ENCODE results near the gene AIRE.
A peak's percentile ranks its signal among the peaks of the same experiment; 100 is the strongest.
"Not testable (repeated sequence)": the region's sequence is repeated elsewhere in the genome, so short reads cannot be mapped to it uniquely, and the experiment has no call there.

The AIRE gene

DNA sequence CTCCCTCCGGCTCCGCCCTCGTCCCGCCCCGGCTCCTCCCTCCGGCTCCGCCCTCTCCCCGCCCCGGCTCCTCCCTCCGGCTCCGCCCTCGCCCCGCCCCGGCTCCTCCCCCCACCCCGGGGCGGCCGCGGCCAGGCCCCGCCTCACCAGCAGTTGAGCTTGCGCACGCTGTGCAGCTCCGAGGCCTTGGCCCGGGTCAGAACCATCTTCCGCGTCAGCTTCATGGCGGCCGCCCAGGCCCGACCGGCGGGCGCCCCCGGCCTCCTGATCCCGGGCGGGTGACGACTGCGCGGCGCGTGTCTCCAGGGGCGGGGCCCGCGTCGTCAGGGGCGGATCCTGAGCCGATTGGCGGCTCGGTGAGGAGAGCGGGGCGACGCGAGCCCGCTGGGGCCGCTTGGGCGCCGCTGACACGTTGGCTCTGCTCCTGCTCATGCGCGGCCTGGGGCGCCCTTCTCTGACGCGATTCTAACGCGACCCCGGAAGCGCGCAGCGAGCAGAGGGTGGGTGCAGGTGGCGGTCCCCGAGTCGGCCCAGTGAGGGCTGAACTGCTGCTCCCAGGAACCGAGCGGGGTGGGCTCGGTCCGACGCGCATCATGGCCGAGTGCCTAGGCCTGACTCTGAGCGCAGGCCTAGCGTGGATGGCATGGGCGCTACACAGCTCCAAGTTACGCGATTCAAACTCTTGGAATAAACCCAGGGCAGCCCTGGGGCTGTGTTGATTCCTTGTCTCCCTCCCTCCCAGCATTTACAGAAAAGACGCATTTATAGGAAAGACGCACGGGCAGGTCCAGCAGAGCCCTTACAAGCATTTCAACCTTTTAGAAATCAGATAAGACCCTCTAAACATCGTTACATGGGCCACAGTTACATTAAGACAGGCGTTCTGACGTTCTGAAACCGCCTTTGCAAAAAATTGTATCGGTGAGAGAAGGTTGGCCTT, 53.6 kb downstream of the AIRE start, which contains the start of gene CFAP410:
Gene CFAP410, minus strand, starts transcription at position 420 of the 940 bp plus-strand sequence. Its CDS starts 196 bp downstream, at position 224.
- DNase-seq: peak; percentile 95

GRCh38 chr21:44341726-44342458, 56.2 kb downstream of the AIRE start:
- not testable (repeated sequence) for DNase-seq

DNA sequence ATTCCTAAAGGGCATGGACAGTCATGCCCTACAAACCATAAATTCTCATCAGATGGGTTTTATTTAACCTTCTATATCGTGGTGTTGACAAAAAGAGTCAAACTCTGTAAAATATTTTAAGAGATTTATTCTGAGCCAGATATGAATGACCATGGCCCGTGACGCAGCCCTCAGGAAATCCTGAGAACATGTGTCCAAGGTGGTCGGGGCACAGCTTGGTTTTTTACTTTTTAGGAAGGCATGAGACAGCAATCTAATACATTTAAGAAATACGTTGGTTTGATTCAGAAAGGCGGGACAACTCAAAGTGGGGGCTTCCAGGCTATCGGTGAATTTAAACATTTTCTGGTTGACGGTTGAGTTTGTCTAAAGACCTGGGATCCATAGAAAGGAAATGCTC, 57.3 kb downstream of the AIRE start:
- DNase-seq: not testable (repeated sequence)

GRCh38 chr21:44344541-44345183, 59.0 kb downstream of the AIRE start:
- DNase-seq: no peak

GRCh38 chr21:44345495-44345894, 59.8 kb downstream of the AIRE start:
- DNase-seq: no peak

DNA sequence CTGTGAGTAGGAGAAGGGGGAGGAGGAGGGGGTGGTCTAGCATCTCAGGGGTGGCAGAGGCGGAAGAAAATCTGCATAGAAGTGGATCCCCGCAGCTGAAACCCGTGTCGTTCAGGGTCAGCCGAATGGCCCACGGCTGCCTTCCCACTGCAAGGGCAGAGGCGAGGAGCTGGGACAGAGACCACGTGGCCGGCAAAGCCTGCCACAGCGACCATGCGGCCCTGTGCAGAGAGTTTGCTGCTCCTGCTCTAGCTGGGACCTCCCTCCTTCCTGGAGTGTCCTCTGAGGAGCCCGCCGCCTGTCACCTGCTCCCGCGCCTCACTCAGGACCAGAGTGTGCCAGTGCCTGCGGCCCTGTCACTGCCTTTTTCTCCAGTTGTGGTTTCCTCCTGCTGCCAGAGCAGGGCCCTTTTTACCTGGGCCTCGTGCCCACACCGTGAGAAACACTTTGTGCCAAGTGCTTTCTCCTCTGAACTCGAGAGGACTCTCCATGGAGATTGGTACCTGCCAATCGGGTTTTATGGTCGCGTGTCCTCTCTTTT, 62.3 kb downstream of the AIRE start:
- DNase-seq: peak; percentile 62

Data from NCI-H2107 (cell line).